ENCODE measurements around the gene ATP5MG. TPM values are rescaled to one million over a fixed set of nuclear protein-coding genes. Genes with fewer than 3 reads are reported as not detected.

ATP5MG gene
- total and polyA plus RNA-seq, 2 of the 4 experiments (the other 2 are of a cell fraction): 144 to 219 TPM

GRCh38 chr11:118411530-118411929, 10.1 kb downstream of the ATP5MG start:
- dilution Hi-C loops (cut with HindIII; ENCODE audit: low sequenced_read_pairs, unreplicated experiment): no loop called here
- ChIA-PET CTCF (interaction anchor here (0.7 kb wide), 1 partner anchor 131 kb away, joined by 3 read pairs; no protein-coding TSS in a partner anchor), POLR2A (ENCODE audit: unreplicated experiment) (interaction anchor here (0.6 kb wide), 1 partner anchor 27 kb away, joined by 5 read pairs; no protein-coding TSS in a partner anchor)
- H3K14ac ChIP-seq (replicated peaks; ENCODE audit: low read depth, low read length): no peak overlapping the region
- no peak overlapping the region for H2AK9ac ChIP-seq (replicated peaks; ENCODE audit: low read depth, low read length, poor library complexity)
- no peak overlapping the region for H2BK120ac ChIP-seq (ENCODE audit: low read depth, low read length)
- ATAC-seq (ENCODE audit: low read depth): no peak
- no peak overlapping the region for H2BK15ac ChIP-seq (ENCODE audit: low read depth, low read length)
- no peaks in the 10 kb centered on the region; the same call in 1 of the 2 replicates for H3K9me1 ChIP-seq (ENCODE audit: insufficient read depth, low read length)
- H3K36me3 ChIP-seq (ENCODE audit: control insufficient read depth, insufficient read depth, low read length): peaks cover 14% of the 10 kb centered on the region
- intact Hi-C loops (cut with micrococcal nuclease): no loop called here
- no peak overlapping the region for H3K27ac ChIP-seq (ENCODE audit: insufficient read depth, low read length)
- no peak overlapping the region for H3K18ac ChIP-seq (ENCODE audit: low read depth, low read length)
- no peak for DNase-seq
- no peak overlapping the region for H2AK5ac ChIP-seq (ENCODE audit: low read depth, low read length)
- no peak overlapping the region for H3K9ac ChIP-seq (ENCODE audit: low read depth, low read length)
- peaks cover 1% of the 10 kb centered on the region; the same call in 1 of the 2 replicates for H3K4me1 ChIP-seq (ENCODE audit: control insufficient read depth, insufficient read depth, low read length)
- no peak overlapping the region for H3K4ac ChIP-seq (ENCODE audit: low read depth, low read length)
- H3K23ac ChIP-seq (ENCODE audit: low read depth, low read length): no peak overlapping the region
- no CpG with 5 or more reads among the region's 4 CpGs for WGBS, 2 experiments (ENCODE audit: extremely low coverage in 2 of 2, insufficient read length in 1 of 2)
- H3K79me1 ChIP-seq (ENCODE audit: low read depth in 1 of 2, low read length in 2 of 2): peaks cover 32 to 35% of the 10 kb centered on the region in 2 experiments
- H3K4me2 ChIP-seq (ENCODE audit: low read depth, low read length): no peak overlapping the region
- H4K8ac ChIP-seq (ENCODE audit: low read depth in 2 of 2, low read length in 2 of 2): no peak overlapping the region
- in situ Hi-C loops (cut with MboI; ENCODE audit: low sequenced_read_pairs): no loop called here
- no TSS peak for BruUV-seq (replicated peaks)
- H4K91ac ChIP-seq (ENCODE audit: insufficient read depth, low read depth, low read length): no peak overlapping the region
- no peaks in the 10 kb centered on the region for H3K9me3 ChIP-seq (ENCODE audit: control insufficient read depth, insufficient read depth, low read length)
- TF ChIP-seq POLR2A (IDR thresholded peaks at IDR 0.05; ENCODE audit: low read depth, low read length): no peak
- TF ChIP-seq MAFK (IDR thresholded peaks at IDR 0.05; ENCODE audit: low read depth, low read length): no peak
- H2AFZ ChIP-seq (replicated peaks; ENCODE audit: low read length, poor library complexity): no peak overlapping the region
- no peak overlapping the region for H3K4me3 ChIP-seq (ENCODE audit: insufficient read depth, low read depth, low read length)
- H4K20me1 ChIP-seq (ENCODE audit: insufficient read depth, low read length): peaks cover 6% of the 10 kb centered on the region; the same call in 1 of the 2 replicates
- H2BK20ac ChIP-seq (ENCODE audit: low read depth, low read length): no peak overlapping the region
- H2BK5ac ChIP-seq (ENCODE audit: low read depth, low read length, poor library complexity, severe bottlenecking): no peak overlapping the region
- H3K56ac ChIP-seq (ENCODE audit: extremely low read depth, insufficient read depth, low read length): no peak overlapping the region
- H4K5ac ChIP-seq (ENCODE audit: low read depth, low read length): no peak overlapping the region
- no peaks in the 10 kb centered on the region for H3K27me3 ChIP-seq (ENCODE audit: control insufficient read depth, insufficient read depth, low read length)
